GM18870 (cell line): ENCODE measurements around the gene NAP1L5.

Experiments used
- ATAC-seq: cut with Tn5 transposase; IDR thresholded peaks from one replicate; pipeline ENCODE4 v1.9.1; 2021; ENCODE audit warnings: moderate library complexity; ENCODE audit not compliant: unreplicated experiment

The NAP1L5 gene

GRCh38 chr4:88697588-88698329 is at the start of gene NAP1L5:
Gene NAP1L5, minus strand, starts transcription at chr4:88697829. Its CDS starts 75 bp downstream, at chr4:88697754.
- peak; percentile 81 for ATAC-seq

GRCh38 chr4:88747351-88747750 is 49.7 kb upstream of the NAP1L5 start:
- no peak for ATAC-seq

GRCh38 chr4:88746206-88746605 is 48.6 kb upstream of the NAP1L5 start:
- no peak for ATAC-seq

- ATAC-seq = no peak
These were observed 48.0 kb upstream of the NAP1L5 start for GRCh38 chr4:88745581-88746163.

- ATAC-seq = no peak
These were observed 47.5 kb upstream of the NAP1L5 start for GRCh38 chr4:88745175-88745574.

GRCh38 chr4:88744609-88745008 is 47.0 kb upstream of the NAP1L5 start:
- ATAC-seq = no peak

GRCh38 chr4:88743696-88744095 is 46.1 kb upstream of the NAP1L5 start:
- no peak for ATAC-seq

- ATAC-seq = no peak
These were observed 44.9 kb upstream of the NAP1L5 start for GRCh38 chr4:88742561-88742960.

- ATAC-seq = no peak
These were observed 40.6 kb upstream of the NAP1L5 start for GRCh38 chr4:88738180-88738579.

- ATAC-seq = peak; percentile 94
These were observed 39.8 kb upstream of the NAP1L5 start for GRCh38 chr4:88737307-88737941.

- ATAC-seq = no peak
These were observed 38.6 kb upstream of the NAP1L5 start for GRCh38 chr4:88736264-88736663.

GRCh38 chr4:88735564-88735963 is 37.9 kb upstream of the NAP1L5 start:
- ATAC-seq = no peak

GRCh38 chr4:88734403-88734949 is 36.8 kb upstream of the NAP1L5 start:
- no peak for ATAC-seq

- ATAC-seq = no peak
These were observed 35.2 kb upstream of the NAP1L5 start for GRCh38 chr4:88732714-88733368.

- no peak for ATAC-seq
These were observed 33.8 kb upstream of the NAP1L5 start for GRCh38 chr4:88731381-88731780.

- ATAC-seq = no peak
These were observed 33.2 kb upstream of the NAP1L5 start for GRCh38 chr4:88730811-88731210.

- no peak for ATAC-seq
These were observed 31.6 kb upstream of the NAP1L5 start for GRCh38 chr4:88729146-88729760.

- ATAC-seq = no peak
These were observed 30.5 kb upstream of the NAP1L5 start for GRCh38 chr4:88728146-88728545.

GRCh38 chr4:88725986-88726385 is 28.4 kb upstream of the NAP1L5 start:
- ATAC-seq = no peak

- ATAC-seq = no peak
These were observed 27.5 kb upstream of the NAP1L5 start for GRCh38 chr4:88725143-88725542.

GRCh38 chr4:88724406-88724805 is 26.8 kb upstream of the NAP1L5 start:
- no peak for ATAC-seq
